Measurements from ENCODE around the gene BICD1. TPM values are rescaled to one million over a fixed set of nuclear protein-coding genes. Genes with fewer than 3 reads are reported as not detected.

Gene BICD1
- total RNA-seq, 1 experiment from 2014 or later = 41.3 TPM

DNA sequence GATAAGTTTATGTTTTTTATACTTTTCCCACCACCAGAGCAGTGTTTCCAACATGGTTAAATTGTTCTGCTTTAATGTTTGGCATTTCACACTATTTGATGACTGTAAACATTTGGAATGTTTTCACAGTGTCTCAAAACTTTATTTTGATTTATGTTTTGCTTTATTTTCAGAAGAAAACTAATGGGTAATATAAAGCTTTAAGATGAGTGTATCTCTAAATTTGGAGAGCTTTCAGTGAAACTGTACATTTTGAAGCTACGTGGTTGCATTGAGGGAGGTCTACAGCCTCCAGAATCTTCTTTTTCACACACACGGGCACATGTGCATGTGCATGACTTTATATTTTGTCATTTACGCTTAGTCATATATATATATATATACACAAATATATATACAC lies 10.7 kb downstream of the BICD1 start:
- intact Hi-C loops (cut with micrococcal nuclease; ENCODE audit: unreplicated experiment) = no loop called here

GRCh38 chr12:32118806-32119205 lies 12.2 kb downstream of the BICD1 start:
- H3K27ac ChIP-seq = no peak overlapping the region
- no TSS peak for BruUV-seq (replicated peaks)
- ChIA-PET CTCF (no interaction called here), POLR2A (ENCODE audit: unreplicated experiment) (no interaction called here)
- no peaks in the 10 kb centered on the region for H3K36me3 ChIP-seq (ENCODE audit: low read depth)
- H3K79me2 ChIP-seq (ENCODE audit: low read depth) = peaks cover 44% of the 10 kb centered on the region
- no peak for DNase-seq
- peaks cover 30% of the 10 kb centered on the region for H3K4me1 ChIP-seq (replicated peaks; ENCODE audit: insufficient read depth)
- H3F3A ChIP-seq (ENCODE audit: insufficient read depth, low read depth) = peaks cover 27% of the 10 kb centered on the region
- intact Hi-C loops (cut with micrococcal nuclease; ENCODE audit: unreplicated experiment) = no loop called here
- H3K27me3 ChIP-seq (ENCODE audit: insufficient read depth, low read depth) = no peaks in the 10 kb centered on the region
- no peak overlapping the region for H2AFZ ChIP-seq
- no peak overlapping the region for H3K4me3 ChIP-seq
- no peak overlapping the region for H3K4me2 ChIP-seq
- no peaks in the 10 kb centered on the region for H3K9me2 ChIP-seq (ENCODE audit: insufficient read depth)
- no peaks in the 10 kb centered on the region for H4K20me1 ChIP-seq (ENCODE audit: insufficient read depth)
- TF ChIP-seq CTCF (conservative IDR thresholded peaks at IDR 0.05) (no peak), EZH2 (IDR thresholded peaks at IDR 0.05; ENCODE audit: low read depth) (no peak)
- H3K9me3 ChIP-seq (ENCODE audit: insufficient read depth, low read depth) = no peaks in the 10 kb centered on the region

More for the DNA sequence above, 10.7 kb downstream of the BICD1 start:
- H4K20me1 ChIP-seq (ENCODE audit: insufficient read depth) = no peaks in the 10 kb centered on the region
- H3F3A ChIP-seq (ENCODE audit: insufficient read depth, low read depth) = peaks cover 27% of the 10 kb centered on the region
- peaks cover 46% of the 10 kb centered on the region for H3K79me2 ChIP-seq (ENCODE audit: low read depth)
- H2AFZ ChIP-seq = no peak overlapping the region
- ChIA-PET CTCF (no interaction called here), POLR2A (ENCODE audit: unreplicated experiment) (no interaction called here)
- TF ChIP-seq EZH2 (IDR thresholded peaks at IDR 0.05; ENCODE audit: low read depth) (no peak), CTCF (conservative IDR thresholded peaks at IDR 0.05) (no peak)
- no peaks in the 10 kb centered on the region for H3K9me3 ChIP-seq (ENCODE audit: insufficient read depth, low read depth)
- H3K4me1 ChIP-seq (replicated peaks; ENCODE audit: insufficient read depth) = peaks cover 30% of the 10 kb centered on the region
- no peak for DNase-seq
- no peaks in the 10 kb centered on the region for H3K27me3 ChIP-seq (ENCODE audit: insufficient read depth, low read depth)
- H3K4me2 ChIP-seq = peak overlapping the region; percentile 14
- no peak overlapping the region for H3K4me3 ChIP-seq
- no peaks in the 10 kb centered on the region for H3K9me2 ChIP-seq (ENCODE audit: insufficient read depth)
- no TSS peak for BruUV-seq (replicated peaks)
- 0 out of 2 replicates have a peak, but pooled peaks cover under 1% of the 10 kb centered on the region for H3K36me3 ChIP-seq (ENCODE audit: low read depth)
- H3K27ac ChIP-seq = peak overlapping the region; percentile 83

DNA sequence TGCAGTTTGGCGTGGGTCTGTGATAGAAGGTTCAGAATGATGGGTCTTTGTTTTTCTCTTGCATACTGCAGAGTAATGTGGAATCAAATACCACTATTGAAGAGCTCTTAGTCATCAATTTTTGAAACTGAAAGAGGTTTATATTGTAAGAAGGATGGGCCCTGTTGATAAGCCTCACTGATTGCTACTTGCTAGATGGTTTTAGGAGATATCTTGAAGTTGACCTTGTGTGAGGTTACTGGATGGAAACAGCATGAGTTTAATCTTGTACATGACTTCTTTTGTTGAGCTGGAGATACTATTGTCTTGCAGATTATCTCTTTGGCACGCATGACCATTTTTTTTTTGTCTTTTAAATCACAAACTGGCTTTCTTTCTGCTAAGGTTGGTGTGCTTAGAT lies 13.8 kb downstream of the BICD1 start:
- ChIA-PET CTCF (no interaction called here), POLR2A (ENCODE audit: unreplicated experiment) (interaction anchor here (0.6 to 0.9 kb wide), 3 partner anchors 12 to 186 kb away, joined by 3 to 11 read pairs (median 10); no protein-coding TSS in a partner anchor)
- no TSS peak for BruUV-seq (replicated peaks)
- Histone ChIP-seq H3K27ac (no peak overlapping the region), H2AFZ (no peak overlapping the region), H3K9me3 (ENCODE audit: insufficient read depth, low read depth) (no peaks in the 10 kb centered on the region), H3K4me1 (replicated peaks; ENCODE audit: insufficient read depth) (peaks cover 28% of the 10 kb centered on the region), H3K4me2 (no peak overlapping the region), H3K36me3 (ENCODE audit: low read depth) (no peaks in the 10 kb centered on the region), H3K79me2 (ENCODE audit: low read depth) (peaks cover 45% of the 10 kb centered on the region), H3K9me2 (ENCODE audit: insufficient read depth) (no peaks in the 10 kb centered on the region), H3K4me3 (no peak overlapping the region), H3F3A (ENCODE audit: insufficient read depth, low read depth) (peaks cover 15% of the 10 kb centered on the region), H4K20me1 (ENCODE audit: insufficient read depth) (no peaks in the 10 kb centered on the region), H3K27me3 (ENCODE audit: insufficient read depth, low read depth) (no peaks in the 10 kb centered on the region)
- no peak for DNase-seq
- intact Hi-C loops (cut with micrococcal nuclease; ENCODE audit: unreplicated experiment) = no loop called here
- TF ChIP-seq CTCF (conservative IDR thresholded peaks at IDR 0.05) (no peak), EZH2 (IDR thresholded peaks at IDR 0.05; ENCODE audit: low read depth) (no peak)

Measured in PC-9 (cell line).